HCT116 (cell line): Measurements from ENCODE around the gene MAGI3. TPM values are rescaled to one million over a fixed set of nuclear protein-coding genes. Genes with fewer than 3 reads are reported as not detected.

Experiments used
- ATAC-seq: fragments of 200-7000 bp; cut with Tn5 transposase; 2 replicates; pipeline ENCODE4 v1.9.1; 2020; ENCODE audit warnings: mild to moderate bottlenecking, moderate library complexity
- BruUV-seq: library from RNA; stranded (reverse); fragments of 400-500 nt; replicated peaks from 2 replicates; lab custom pipeline; 2021; lab: Mats Ljungman, UMichigan
- CTCF ChIA-PET: fragments of 300-600 bp; sonication (Branson Sonifier 250); formaldehyde crosslinking; loops from one replicate; lab custom pipeline; 2021; ENCODE audit warnings: antibody characterized with exemption; lab: Charles Lee
- POLR2A ChIA-PET: fragments of 300-600, 350-600 bp; sonication (Branson Sonifier 250); formaldehyde crosslinking; loops from one replicate; lab custom pipeline; 2021; ENCODE audit warnings: antibody characterized with exemption; lab: Charles Lee
- RAD21 ChIA-PET, 2 experiments: fragments of 300-600 bp; sonication (Branson Sonifier 250); formaldehyde crosslinking; loops; one replicate each; lab custom pipeline; 2023; ENCODE audit warnings: low total read pairs in 2 of 2; ENCODE audit not compliant: uncharacterized antibody in 2 of 2, unreplicated experiment in 2 of 2, low non-redundant PET in 1 of 2; lab: Charles Lee
- DNase-seq: peaks from one replicate; pipeline ENCODE4 v3.0.0-alpha.2; 2010; ENCODE audit warnings: low read depth, low spot score
- H2AFZ ChIP-seq: fragments of 200-600 bp; shearing (Covaris generic), sonication (generic); 2 replicates; pipeline ENCODE4 v1.6.1; 2017; ENCODE audit warnings: low read depth, mixed run types, mixed read lengths, antibody characterized with exemption, low read length; ENCODE audit not compliant: poor library complexity, severe bottlenecking
- H3K27ac ChIP-seq: 2 replicates; pipeline ENCODE4 v1.5.1; 2012; ENCODE audit warnings: low read depth, low read length
- H3K27me3 ChIP-seq: fragments of 200-600 bp; sonication (generic); 2 replicates; pipeline ENCODE4 v1.6.1; 2016; ENCODE audit warnings: mixed run types, low read length, mixed read lengths; ENCODE audit not compliant: insufficient read depth
- H3K36me3 ChIP-seq, 2 experiments: fragments of 200-500 bp in 1 of 2; fragments of 200-600 bp in 1 of 2; sonication (Bioruptor generic) in 1 of 2; sonication (generic) in 1 of 2; 2 replicates each; pipeline versions ENCODE4 v1.5.1 to v1.6.1; 2014 to 2016; ENCODE audit warnings: low read length in 2 of 2, inconsistent platforms in 1 of 2, mixed read lengths in 1 of 2, mixed run types in 1 of 2; ENCODE audit not compliant: insufficient read depth in 2 of 2, control insufficient read depth in 1 of 2
- H3K4me1 ChIP-seq, 2 experiments: fragments of 200-600 bp in 1 of 2; sonication (generic) in 1 of 2; 2 replicates each; pipeline versions ENCODE4 v1.5.1 to v1.6.1; 2012 to 2017; ENCODE audit warnings: low read length in 2 of 2, inconsistent platforms in 1 of 2, mild to moderate bottlenecking in 1 of 2, mixed read lengths in 1 of 2, mixed run types in 1 of 2, moderate library complexity in 1 of 2; ENCODE audit not compliant: insufficient read depth in 2 of 2, control insufficient read depth in 1 of 2
- H3K4me2 ChIP-seq: fragments of 200-600 bp; sonication (generic); 2 replicates; pipeline ENCODE4 v1.6.1; 2017; ENCODE audit warnings: mixed run types, low read length, mixed read lengths
- H3K4me3 ChIP-seq, 2 experiments: fragments of 200-600 bp in 1 of 2; sonication (generic) in 1 of 2; replicated peaks in 1 of 2; 2 replicates each; pipeline ENCODE4 v1.5.1; 2011 to 2016; ENCODE audit warnings: low read length in 2 of 2, control low read depth in 1 of 2, low read depth in 1 of 2, mild to moderate bottlenecking in 1 of 2, mixed read lengths in 1 of 2, mixed run types in 1 of 2
- H3K79me2 ChIP-seq: fragments of 200-600 bp; sonication (generic); 2 replicates; pipeline ENCODE4 v1.6.1; 2017; ENCODE audit warnings: mild to moderate bottlenecking, mixed run types, low read length, moderate library complexity, mixed read lengths; ENCODE audit not compliant: insufficient read depth
- H3K9ac ChIP-seq: fragments of 200-600 bp; sonication (generic); 2 replicates; pipeline ENCODE4 v1.6.1; 2016; ENCODE audit warnings: low read length, mixed read lengths
- H3K9me2 ChIP-seq: fragments of 200-600 bp; sonication (generic), shearing (Covaris generic); 2 replicates; pipeline ENCODE4 v1.6.1; 2017; ENCODE audit warnings: mixed run types, mild to moderate bottlenecking, moderate library complexity; ENCODE audit not compliant: insufficient read depth
- H3K9me3 ChIP-seq, 2 experiments: fragments of 200-500 bp in 1 of 2; fragments of 200-600 bp in 1 of 2; sonication (Bioruptor generic) in 1 of 2; sonication (generic) in 1 of 2; 2 replicates each; pipeline ENCODE4 v1.6.1; 2014 to 2017; ENCODE audit warnings: low read length in 2 of 2, mixed read lengths in 2 of 2, inconsistent platforms in 1 of 2, low read depth in 1 of 2, mild to moderate bottlenecking in 1 of 2, mixed run types in 1 of 2, moderate library complexity in 1 of 2; ENCODE audit not compliant: control insufficient read depth in 1 of 2, insufficient read depth in 1 of 2
- H4K20me1 ChIP-seq: fragments of 200-600 bp; sonication (generic), shearing (Covaris generic); 2 replicates; pipeline ENCODE4 v1.6.1; 2017; ENCODE audit warnings: mixed run types, mild to moderate bottlenecking, moderate library complexity; ENCODE audit not compliant: insufficient read depth
- CEBPB ChIP-seq: IDR thresholded peaks from 2 replicates; pipeline ENCODE4 v1.6.1; 2012; ENCODE audit warnings: low read depth
- CTCF ChIP-seq, 3 experiments: fragments of 200-600 bp in 1 of 3; sonication (generic) in 1 of 3; IDR thresholded peaks in 2 of 3; conservative IDR thresholded peaks in 1 of 3; 2 replicates each; pipeline ENCODE4 v1.5.1; 2012 to 2017; ENCODE audit warnings: low read depth in 2 of 3, low read length in 2 of 3, antibody characterized with exemption in 1 of 3, borderline replicate concordance in 1 of 3, control low read depth in 1 of 3, mild to moderate bottlenecking in 1 of 3, mixed read lengths in 1 of 3, mixed run types in 1 of 3, moderate library complexity in 1 of 3; ENCODE audit not compliant: insufficient read depth in 1 of 3
- EGR1 ChIP-seq: IDR thresholded peaks from 2 replicates; pipeline ENCODE4 v1.6.1; 2012; ENCODE audit warnings: low read depth
- ELF1 ChIP-seq: IDR thresholded peaks from 2 replicates; pipeline ENCODE4 v1.6.1; 2012; ENCODE audit warnings: low read depth, borderline replicate concordance
- EZH2phosphoT487 ChIP-seq: fragments of 200-600 bp; IDR thresholded peaks from 2 replicates; pipeline ENCODE4 v1.6.1; 2018; ENCODE audit warnings: antibody characterized with exemption, borderline replicate concordance
- FOSL1 ChIP-seq: IDR thresholded peaks from 2 replicates; pipeline ENCODE4 v1.6.1; 2012; ENCODE audit warnings: low read depth
- JUND ChIP-seq: IDR thresholded peaks from 2 replicates; pipeline ENCODE4 v1.6.1; 2012
- POLR2A ChIP-seq: IDR thresholded peaks from 2 replicates; pipeline ENCODE4 v1.7.0; 2011; ENCODE audit warnings: borderline replicate concordance; ENCODE audit not compliant: insufficient read depth, insufficient read length; ENCODE audit errors: extremely low read depth
- POLR2AphosphoS5 ChIP-seq: IDR thresholded peaks from 2 replicates; pipeline ENCODE4 v1.6.1; 2011; ENCODE audit warnings: mild to moderate bottlenecking, low read depth, low read length, moderate library complexity
- SIN3A ChIP-seq: IDR thresholded peaks from 2 replicates; pipeline ENCODE4 v1.6.1; 2012; ENCODE audit warnings: low read depth
- ZNF274 ChIP-seq: fragments of 200-500 bp; sonication (Bioruptor generic); IDR thresholded peaks from 2 replicates; pipeline ENCODE4 v1.6.1; 2014; ENCODE audit warnings: mild to moderate bottlenecking, low read depth, low read length, inconsistent platforms
- intact Hi-C: fragments of 100-400 bp; cut with micrococcal nuclease; formaldehyde crosslinking; loops from 2 replicates; pipeline ENCODE4 v1.10.0; 2022
- total RNA-seq: library from RNA; stranded (reverse); gene quantifications from one replicate; pipeline ENCODE4 v1.2.1, GENCODE V29; 2021; ENCODE audit not compliant: unreplicated experiment
- TF ChIP-seq, protein P1 (sequence below): IDR thresholded peaks from 2 replicates; pipeline ENCODE4 v1.6.1; 2012
- TF ChIP-seq, protein P2 (sequence below): IDR thresholded peaks from 2 replicates; pipeline ENCODE4 v1.6.1; 2012; ENCODE audit warnings: low read depth
- TF ChIP-seq, protein P3 (sequence below): IDR thresholded peaks from 2 replicates; pipeline ENCODE4 v1.6.1; 2012

The MAGI3 gene
- total RNA-seq, 1 experiment from 2014 or later, result 11.8 TPM

DNA sequence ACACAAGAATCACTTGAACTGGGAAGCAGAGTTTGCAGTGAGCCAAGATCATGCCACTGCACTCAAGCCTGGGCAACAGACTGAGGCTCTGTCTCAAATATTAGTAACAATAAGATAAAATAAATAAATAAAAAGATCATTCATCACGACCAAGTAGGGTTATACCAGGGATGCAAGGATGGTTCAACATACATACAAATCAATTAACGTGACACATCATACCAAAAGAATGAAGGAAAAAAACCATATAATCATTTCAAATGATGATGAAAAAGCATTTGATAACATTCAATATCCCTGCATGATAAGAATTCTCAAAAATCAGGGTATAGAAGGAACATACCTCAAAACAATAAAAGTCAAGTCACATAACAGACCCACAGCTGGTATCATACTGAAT, 330.7 kb downstream of the MAGI3 start:
- H3K4me1 ChIP-seq, result no peaks in the 10 kb centered on the region
- H4K20me1 ChIP-seq, result no peaks in the 10 kb centered on the region
- H3K4me2 ChIP-seq, result no peak overlapping the region
- no peaks in the 10 kb centered on the region; the same call in 1 of the 2 replicates for H3K9me2 ChIP-seq
- H3K27ac ChIP-seq, result no peak overlapping the region
- H3K36me3 ChIP-seq, result 0 out of 4 replicates have a peak, but pooled peaks cover 0 to 4% of the 10 kb centered on the region in 2 experiments
- H3K27me3 ChIP-seq, result no peaks in the 10 kb centered on the region
- ChIA-PET RAD21 (no interaction called here), POLR2A (no interaction called here), CTCF (no interaction called here)
- TF ChIP-seq, protein P1, sequence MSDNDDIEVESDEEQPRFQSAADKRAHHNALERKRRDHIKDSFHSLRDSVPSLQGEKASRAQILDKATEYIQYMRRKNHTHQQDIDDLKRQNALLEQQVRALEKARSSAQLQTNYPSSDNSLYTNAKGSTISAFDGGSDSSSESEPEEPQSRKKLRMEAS, result no peak
- TF ChIP-seq ZNF274, result no peak
- no peak for TF ChIP-seq JUND
- TF ChIP-seq CEBPB, result no peak
- TF ChIP-seq FOSL1, result no peak
- TF ChIP-seq EZH2phosphoT487, result no peak
- no peak for TF ChIP-seq POLR2A
- no peak for TF ChIP-seq EGR1
- TF ChIP-seq SIN3A, result no peak
- no peak for TF ChIP-seq ELF1
- TF ChIP-seq, protein P2, sequence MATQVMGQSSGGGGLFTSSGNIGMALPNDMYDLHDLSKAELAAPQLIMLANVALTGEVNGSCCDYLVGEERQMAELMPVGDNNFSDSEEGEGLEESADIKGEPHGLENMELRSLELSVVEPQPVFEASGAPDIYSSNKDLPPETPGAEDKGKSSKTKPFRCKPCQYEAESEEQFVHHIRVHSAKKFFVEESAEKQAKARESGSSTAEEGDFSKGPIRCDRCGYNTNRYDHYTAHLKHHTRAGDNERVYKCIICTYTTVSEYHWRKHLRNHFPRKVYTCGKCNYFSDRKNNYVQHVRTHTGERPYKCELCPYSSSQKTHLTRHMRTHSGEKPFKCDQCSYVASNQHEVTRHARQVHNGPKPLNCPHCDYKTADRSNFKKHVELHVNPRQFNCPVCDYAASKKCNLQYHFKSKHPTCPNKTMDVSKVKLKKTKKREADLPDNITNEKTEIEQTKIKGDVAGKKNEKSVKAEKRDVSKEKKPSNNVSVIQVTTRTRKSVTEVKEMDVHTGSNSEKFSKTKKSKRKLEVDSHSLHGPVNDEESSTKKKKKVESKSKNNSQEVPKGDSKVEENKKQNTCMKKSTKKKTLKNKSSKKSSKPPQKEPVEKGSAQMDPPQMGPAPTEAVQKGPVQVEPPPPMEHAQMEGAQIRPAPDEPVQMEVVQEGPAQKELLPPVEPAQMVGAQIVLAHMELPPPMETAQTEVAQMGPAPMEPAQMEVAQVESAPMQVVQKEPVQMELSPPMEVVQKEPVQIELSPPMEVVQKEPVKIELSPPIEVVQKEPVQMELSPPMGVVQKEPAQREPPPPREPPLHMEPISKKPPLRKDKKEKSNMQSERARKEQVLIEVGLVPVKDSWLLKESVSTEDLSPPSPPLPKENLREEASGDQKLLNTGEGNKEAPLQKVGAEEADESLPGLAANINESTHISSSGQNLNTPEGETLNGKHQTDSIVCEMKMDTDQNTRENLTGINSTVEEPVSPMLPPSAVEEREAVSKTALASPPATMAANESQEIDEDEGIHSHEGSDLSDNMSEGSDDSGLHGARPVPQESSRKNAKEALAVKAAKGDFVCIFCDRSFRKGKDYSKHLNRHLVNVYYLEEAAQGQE, result no peak
- no peak for TF ChIP-seq CTCF (IDR thresholded peaks at IDR 0.05 in 2 of 3, conservative IDR thresholded peaks at IDR 0.05 in 1 of 3; ENCODE audit: borderline replicate concordance in 1 of 3, insufficient read depth in 1 of 3, low read depth in 2 of 3, low read length in 2 of 3)
- TF ChIP-seq, protein P3, sequence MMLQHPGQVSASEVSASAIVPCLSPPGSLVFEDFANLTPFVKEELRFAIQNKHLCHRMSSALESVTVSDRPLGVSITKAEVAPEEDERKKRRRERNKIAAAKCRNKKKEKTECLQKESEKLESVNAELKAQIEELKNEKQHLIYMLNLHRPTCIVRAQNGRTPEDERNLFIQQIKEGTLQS, result no peak
- TF ChIP-seq POLR2AphosphoS5, result no peak
- DNase-seq, result no peak
- no peak for ATAC-seq
- no peak overlapping the region for H3K4me3 ChIP-seq
- H3K9me3 ChIP-seq, result peaks cover 6 to 7% of the 10 kb centered on the region in 2 experiments; a peak in 2 of 4 replicates
- no TSS peak for BruUV-seq
- H3K9ac ChIP-seq, result no peak overlapping the region
- H2AFZ ChIP-seq, result no peak overlapping the region
- no peaks in the 10 kb centered on the region for H3K79me2 ChIP-seq
- intact Hi-C loops, result no loop called here
